ENCODE measurements around the gene DBN1.

The DBN1 gene

GRCh38 chr5:177511796-177512675 is 38.6 kb upstream of the DBN1 start:
- 96 to 97% methylated on average over 30 to 31 of the region's 34 CpGs for WGBS, 2 experiments (ENCODE audit: insufficient coverage in 2 of 2)

GRCh38 chr5:177511181-177511580 is 37.7 kb upstream of the DBN1 start:
- Histone ChIP-seq H3K4me1 (ENCODE audit: control insufficient read depth, insufficient read depth, low read length, poor library complexity, severe bottlenecking) (peaks cover 11% of the 10 kb centered on the region), H3K4me3 (ENCODE audit: extremely low read depth, insufficient read depth, low read length, poor library complexity, severe bottlenecking) (no peak overlapping the region), H3K27ac (ENCODE audit: low read depth, low read length, severe bottlenecking) (no peak overlapping the region), H3K36me3 (ENCODE audit: control insufficient read depth, insufficient read depth, low read length) (peaks cover 69% of the 10 kb centered on the region), H3K9me3 (ENCODE audit: control insufficient read depth, low read length) (no peaks in the 10 kb centered on the region)
- 82 to 93% methylated on average over 2 to 5 of the region's 5 CpGs for WGBS, 2 experiments (ENCODE audit: insufficient coverage in 2 of 2)

More at GRCh38 chr5:177511796-177512675, 38.6 kb upstream of the DBN1 start:
- Histone ChIP-seq H3K4me3 (ENCODE audit: extremely low read depth, insufficient read depth, low read length, poor library complexity, severe bottlenecking) (no peak overlapping the region), H3K9me3 (ENCODE audit: control insufficient read depth, low read length) (no peaks in the 10 kb centered on the region), H3K36me3 (ENCODE audit: control insufficient read depth, insufficient read depth, low read length) (peaks cover 67% of the 10 kb centered on the region), H3K27ac (ENCODE audit: low read depth, low read length, severe bottlenecking) (no peak overlapping the region), H3K4me1 (ENCODE audit: control insufficient read depth, insufficient read depth, low read length, poor library complexity, severe bottlenecking) (peaks cover 11% of the 10 kb centered on the region)

- 96 to 98% methylated on average over 15 of the region's 15 CpGs for WGBS, 2 experiments (ENCODE audit: insufficient coverage in 2 of 2)
- Histone ChIP-seq H3K9me3 (ENCODE audit: control insufficient read depth, low read length) (no peaks in the 10 kb centered on the region), H3K27ac (ENCODE audit: low read depth, low read length, severe bottlenecking) (no peak overlapping the region), H3K36me3 (ENCODE audit: control insufficient read depth, insufficient read depth, low read length) (peaks cover 66% of the 10 kb centered on the region), H3K4me1 (ENCODE audit: control insufficient read depth, insufficient read depth, low read length, poor library complexity, severe bottlenecking) (peaks cover 11% of the 10 kb centered on the region), H3K4me3 (ENCODE audit: extremely low read depth, insufficient read depth, low read length, poor library complexity, severe bottlenecking) (no peak overlapping the region)
Observed at GRCh38 chr5:177510567-177511053, 37.2 kb upstream of the DBN1 start.

GRCh38 chr5:177509991-177510566 is 36.6 kb upstream of the DBN1 start:
- Histone ChIP-seq H3K4me1 (ENCODE audit: control insufficient read depth, insufficient read depth, low read length, poor library complexity, severe bottlenecking) (peaks cover 11% of the 10 kb centered on the region), H3K4me3 (ENCODE audit: extremely low read depth, insufficient read depth, low read length, poor library complexity, severe bottlenecking) (no peak overlapping the region)
- WGBS, 2 experiments (ENCODE audit: insufficient coverage in 2 of 2) = 92 to 97% methylated on average over 9 to 11 of the region's 11 CpGs

GRCh38 chr5:177509381-177509951 is 36.0 kb upstream of the DBN1 start, which contains the start of gene DOK3:
DOK3 (minus strand) TSS chr5:177509826; CDS start chr5:177509540, 286 bp downstream.
- WGBS, 2 experiments (ENCODE audit: insufficient coverage in 2 of 2) = 82% methylated on average over 9 to 19 of the region's 20 CpGs
- Histone ChIP-seq H3K4me3 (ENCODE audit: extremely low read depth, insufficient read depth, low read length, poor library complexity, severe bottlenecking) (no peak within 1 kb of the TSS), H3K4me1 (ENCODE audit: control insufficient read depth, insufficient read depth, low read length, poor library complexity, severe bottlenecking) (peaks cover 11% of the 10 kb centered on the region), H3K27ac (ENCODE audit: low read depth, low read length, severe bottlenecking) (no peak within 1 kb of the TSS), H3K9me3 (ENCODE audit: control insufficient read depth, low read length) (no peaks in the 10 kb centered on the region), H3K36me3 (ENCODE audit: control insufficient read depth, insufficient read depth, low read length) (peaks cover 59% of the 10 kb centered on the region)

More at GRCh38 chr5:177509991-177510566, 36.6 kb upstream of the DBN1 start:
- Histone ChIP-seq H3K36me3 (ENCODE audit: control insufficient read depth, insufficient read depth, low read length) (peaks cover 61% of the 10 kb centered on the region), H3K9me3 (ENCODE audit: control insufficient read depth, low read length) (no peaks in the 10 kb centered on the region), H3K27ac (ENCODE audit: low read depth, low read length, severe bottlenecking) (no peak overlapping the region)

- WGBS, 2 experiments (ENCODE audit: insufficient coverage in 2 of 2) = 81 to 84% methylated on average over 6 to 8 of the region's 8 CpGs
- peaks cover 53% of the 10 kb centered on the region for H3K36me3 ChIP-seq (ENCODE audit: control insufficient read depth, insufficient read depth, low read length)
- no peak overlapping the region for H3K27ac ChIP-seq (ENCODE audit: low read depth, low read length, severe bottlenecking)
- H3K4me1 ChIP-seq (ENCODE audit: control insufficient read depth, insufficient read depth, low read length, poor library complexity, severe bottlenecking) = peaks cover 11% of the 10 kb centered on the region
- H3K4me3 ChIP-seq (ENCODE audit: extremely low read depth, insufficient read depth, low read length, poor library complexity, severe bottlenecking) = no peak overlapping the region
- H3K9me3 ChIP-seq (ENCODE audit: control insufficient read depth, low read length) = no peaks in the 10 kb centered on the region
Observed at GRCh38 chr5:177508837-177509236, 35.4 kb upstream of the DBN1 start.

GRCh38 chr5:177508221-177508611 is 34.8 kb upstream of the DBN1 start:
- Histone ChIP-seq H3K36me3 (ENCODE audit: control insufficient read depth, insufficient read depth, low read length) (peaks cover 53% of the 10 kb centered on the region), H3K4me1 (ENCODE audit: control insufficient read depth, insufficient read depth, low read length, poor library complexity, severe bottlenecking) (peaks cover 11% of the 10 kb centered on the region), H3K4me3 (ENCODE audit: extremely low read depth, insufficient read depth, low read length, poor library complexity, severe bottlenecking) (no peak overlapping the region), H3K9me3 (ENCODE audit: control insufficient read depth, low read length) (no peaks in the 10 kb centered on the region), H3K27ac (ENCODE audit: low read depth, low read length, severe bottlenecking) (no peak overlapping the region)
- 98% methylated on average over 23 to 24 of the region's 26 CpGs for WGBS, 2 experiments (ENCODE audit: insufficient coverage in 2 of 2)

GRCh38 chr5:177507596-177508220 is 34.3 kb upstream of the DBN1 start:
- peaks cover 11% of the 10 kb centered on the region for H3K4me1 ChIP-seq (ENCODE audit: control insufficient read depth, insufficient read depth, low read length, poor library complexity, severe bottlenecking)
- no peak overlapping the region for H3K4me3 ChIP-seq (ENCODE audit: extremely low read depth, insufficient read depth, low read length, poor library complexity, severe bottlenecking)
- H3K36me3 ChIP-seq (ENCODE audit: control insufficient read depth, insufficient read depth, low read length) = peaks cover 52% of the 10 kb centered on the region
- H3K9me3 ChIP-seq (ENCODE audit: control insufficient read depth, low read length) = no peaks in the 10 kb centered on the region
- H3K27ac ChIP-seq (ENCODE audit: low read depth, low read length, severe bottlenecking) = no peak overlapping the region
- 93% methylated on average over 13 to 16 of the region's 17 CpGs for WGBS, 2 experiments (ENCODE audit: insufficient coverage in 2 of 2)

- Histone ChIP-seq H3K4me1 (ENCODE audit: control insufficient read depth, insufficient read depth, low read length, poor library complexity, severe bottlenecking) (peaks cover 11% of the 10 kb centered on the region), H3K36me3 (ENCODE audit: control insufficient read depth, insufficient read depth, low read length) (peaks cover 46% of the 10 kb centered on the region), H3K27ac (ENCODE audit: low read depth, low read length, severe bottlenecking) (no peak overlapping the region), H3K9me3 (ENCODE audit: control insufficient read depth, low read length) (no peaks in the 10 kb centered on the region), H3K4me3 (ENCODE audit: extremely low read depth, insufficient read depth, low read length, poor library complexity, severe bottlenecking) (no peak overlapping the region)
- WGBS, 2 experiments (ENCODE audit: insufficient coverage in 2 of 2) = 87 to 90% methylated on average over 6 to 9 of the region's 9 CpGs
Observed at GRCh38 chr5:177507165-177507564, 33.7 kb upstream of the DBN1 start.

GRCh38 chr5:177505075-177505474 is 31.6 kb upstream of the DBN1 start:
- H3K27ac ChIP-seq (ENCODE audit: low read depth, low read length, severe bottlenecking) = no peak overlapping the region
- 93 to 100% methylated on average over 2 to 4 of the region's 4 CpGs for WGBS, 2 experiments (ENCODE audit: insufficient coverage in 2 of 2)
- peaks cover 21% of the 10 kb centered on the region for H3K4me1 ChIP-seq (ENCODE audit: control insufficient read depth, insufficient read depth, low read length, poor library complexity, severe bottlenecking)
- no peak overlapping the region for H3K4me3 ChIP-seq (ENCODE audit: extremely low read depth, insufficient read depth, low read length, poor library complexity, severe bottlenecking)
- peaks cover 29% of the 10 kb centered on the region for H3K36me3 ChIP-seq (ENCODE audit: control insufficient read depth, insufficient read depth, low read length)
- H3K9me3 ChIP-seq (ENCODE audit: control insufficient read depth, low read length) = no peaks in the 10 kb centered on the region
